ENCODE data around the gene NADK2. TPM values are rescaled to one million over a fixed set of nuclear protein-coding genes. Genes with fewer than 3 reads are reported as not detected.

The NADK2 gene
- total RNA-seq, 1 experiment from 2014 or later, result 21.2 TPM

- RAD21 ChIA-PET (ENCODE audit: low non-redundant PET in 1 of 2, low total read pairs in 2 of 2, uncharacterized antibody in 2 of 2, unreplicated experiment in 2 of 2), result no interaction called here
- no peaks in the 10 kb centered on the region for H3K36me3 ChIP-seq (ENCODE audit: control insufficient read depth in 1 of 2, insufficient read depth in 2 of 2, low read length in 2 of 2)
- no peaks in the 10 kb centered on the region for H3K27me3 ChIP-seq (ENCODE audit: insufficient read depth, low read length)
- no peak for TF ChIP-seq SRF (IDR thresholded peaks at IDR 0.05; ENCODE audit: low read depth)
- no peak for TF ChIP-seq REST (IDR thresholded peaks at IDR 0.05; ENCODE audit: low read depth)
- TF ChIP-seq FOSL1 (IDR thresholded peaks at IDR 0.05; ENCODE audit: low read depth), result no peak
- no peak for TF ChIP-seq ZNF274 (IDR thresholded peaks at IDR 0.05; ENCODE audit: low read depth, low read length)
- no peak for TF ChIP-seq EGR1 (IDR thresholded peaks at IDR 0.05; ENCODE audit: low read depth)
- no peak for TF ChIP-seq EZH2phosphoT487 (IDR thresholded peaks at IDR 0.05; ENCODE audit: borderline replicate concordance)
- no peak for TF ChIP-seq CBX3 (IDR thresholded peaks at IDR 0.05; ENCODE audit: low read depth)
- TF ChIP-seq, protein P1, sequence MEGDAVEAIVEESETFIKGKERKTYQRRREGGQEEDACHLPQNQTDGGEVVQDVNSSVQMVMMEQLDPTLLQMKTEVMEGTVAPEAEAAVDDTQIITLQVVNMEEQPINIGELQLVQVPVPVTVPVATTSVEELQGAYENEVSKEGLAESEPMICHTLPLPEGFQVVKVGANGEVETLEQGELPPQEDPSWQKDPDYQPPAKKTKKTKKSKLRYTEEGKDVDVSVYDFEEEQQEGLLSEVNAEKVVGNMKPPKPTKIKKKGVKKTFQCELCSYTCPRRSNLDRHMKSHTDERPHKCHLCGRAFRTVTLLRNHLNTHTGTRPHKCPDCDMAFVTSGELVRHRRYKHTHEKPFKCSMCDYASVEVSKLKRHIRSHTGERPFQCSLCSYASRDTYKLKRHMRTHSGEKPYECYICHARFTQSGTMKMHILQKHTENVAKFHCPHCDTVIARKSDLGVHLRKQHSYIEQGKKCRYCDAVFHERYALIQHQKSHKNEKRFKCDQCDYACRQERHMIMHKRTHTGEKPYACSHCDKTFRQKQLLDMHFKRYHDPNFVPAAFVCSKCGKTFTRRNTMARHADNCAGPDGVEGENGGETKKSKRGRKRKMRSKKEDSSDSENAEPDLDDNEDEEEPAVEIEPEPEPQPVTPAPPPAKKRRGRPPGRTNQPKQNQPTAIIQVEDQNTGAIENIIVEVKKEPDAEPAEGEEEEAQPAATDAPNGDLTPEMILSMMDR (IDR thresholded peaks at IDR 0.05 in 2 of 3, conservative IDR thresholded peaks at IDR 0.05 in 1 of 3; ENCODE audit: borderline replicate concordance in 1 of 3, insufficient read depth in 1 of 3, low read depth in 2 of 3, low read length in 2 of 3), result no peak
- no peak for TF ChIP-seq RAD21 (IDR thresholded peaks at IDR 0.05; ENCODE audit: low read depth)
- no peak for TF ChIP-seq POLR2AphosphoS5 (IDR thresholded peaks at IDR 0.05; ENCODE audit: low read depth, low read length)
- no peak for TF ChIP-seq ELF1 (IDR thresholded peaks at IDR 0.05; ENCODE audit: borderline replicate concordance, low read depth)
- no peak for TF ChIP-seq SP1 (IDR thresholded peaks at IDR 0.05; ENCODE audit: low read depth)
- TF ChIP-seq ZFX (IDR thresholded peaks at IDR 0.05), result no peak; the same call in none of the 2 replicates
- TF ChIP-seq SIN3A (IDR thresholded peaks at IDR 0.05; ENCODE audit: low read depth), result no peak; the same call in 1 of the 2 replicates
- no peak for TF ChIP-seq POLR2A (IDR thresholded peaks at IDR 0.05; ENCODE audit: borderline replicate concordance, extremely low read depth, insufficient read depth, insufficient read length)
- H3K79me2 ChIP-seq (ENCODE audit: insufficient read depth, low read length), result peaks cover 15% of the 10 kb centered on the region; the same call in 1 of the 2 replicates
- H3K4me2 ChIP-seq (ENCODE audit: low read length), result peak overlapping the region; percentile 87
- CTCF ChIA-PET, result interaction anchor here (0.8 to 3.2 kb wide), 11 partner anchors 10 to 455 kb away, joined by 3 to 11 read pairs (median 6); partner anchors contain the start of gene RANBP3L
- no peak overlapping the region for H2AFZ ChIP-seq (ENCODE audit: low read depth, low read length, poor library complexity, severe bottlenecking)
- H3K4me3 ChIP-seq (replicated peaks in 1 of 2; ENCODE audit: low read depth in 1 of 2, low read length in 2 of 2), result peak overlapping the region; percentile 65 to 75
- no peaks in the 10 kb centered on the region for H3K9me3 ChIP-seq (ENCODE audit: control insufficient read depth in 1 of 2, insufficient read depth in 1 of 2, low read depth in 1 of 2, low read length in 2 of 2)
- DNase-seq (ENCODE audit: low read depth, low spot score) (no peak), ATAC-seq (peak; percentile 48)
- POLR2A ChIA-PET, result interaction anchor here (0.6 to 1.8 kb wide), 7 partner anchors 9 to 156 kb away, joined by 3 to 5 read pairs (median 3); no protein-coding TSS in a partner anchor
- peak overlapping the region; percentile 85 for H3K9ac ChIP-seq (ENCODE audit: low read length)
- no peaks in the 10 kb centered on the region for H4K20me1 ChIP-seq (ENCODE audit: insufficient read depth)
- H3K27ac ChIP-seq (ENCODE audit: low read depth, low read length), result peak overlapping the region; percentile 94
- no TSS peak for BruUV-seq (replicated peaks)
- peaks cover 14 to 33% of the 10 kb centered on the region in 2 experiments; a peak in 3 of 4 replicates for H3K4me1 ChIP-seq (ENCODE audit: control insufficient read depth in 1 of 2, insufficient read depth in 2 of 2, low read length in 2 of 2)
- intact Hi-C loops (cut with micrococcal nuclease), result loop anchor here (5.0 to 10.0 kb wide), 2 partner anchors 89 to 364 kb away; partner anchors contain the start of genes LMBRD2, SKP2 and SLC1A3
- H3K9me2 ChIP-seq (ENCODE audit: insufficient read depth), result no peaks in the 10 kb centered on the region
Measured at GRCh38 chr5:36240779-36241630, 720 bp downstream of the NADK2 start.

All from HCT116 (cell line).